Adrenal gland (tissue), 12 donors: ENCODE measurements around the gene SOX8. TPM values are rescaled to one million over a fixed set of nuclear protein-coding genes. Genes with fewer than 3 reads are reported as not detected.

Source experiments
- DNase-seq, 7 donors: peaks; one replicate each; pipeline ENCODE4 v3.0.0-alpha.2; 2019 to 2020
- H3K27ac ChIP-seq, 5 donors: fragments of 200-600 bp; sonication (generic) in 4 of 5; 1 replicate in 3 of 5; 2 replicates in 2 of 5; pipeline versions ENCODE4 v1.5.1 to v1.8.0; 2016 to 2020; ENCODE audit warnings: mild to moderate bottlenecking in 1 of 5
- H3K27me3 ChIP-seq: fragments of 200-600 bp; 2 replicates; pipeline ENCODE4 v1.8.0; 2021
- H3K36me3 ChIP-seq, 2 donors: fragments of 200-600 bp; replicated peaks in 1 of 2; 1 replicate in 1 of 2; 2 replicates in 1 of 2; pipeline versions ENCODE4 v1.5.1 to v1.8.0; 2018 to 2022
- H3K4me1 ChIP-seq, 2 donors: fragments of 200-600 bp; replicated peaks in 1 of 2; 1 replicate in 1 of 2; 2 replicates in 1 of 2; pipeline versions ENCODE4 v1.5.1 to v1.8.0; 2018 to 2021
- H3K4me3 ChIP-seq, 4 donors: fragments of 200-600 bp; sonication (generic) in 3 of 4; one replicate each; pipeline ENCODE4 v1.5.1; 2016 to 2018
- H3K9me3 ChIP-seq, 3 donors: fragments of 200-600 bp; sonication (generic) in 1 of 3; replicated peaks in 1 of 3; 1 replicate in 2 of 3; 2 replicates in 1 of 3; pipeline versions ENCODE4 v1.5.1 to v1.8.0; 2016 to 2021
- CTCF ChIP-seq, 6 experiments: fragments of 450-650 bp in 4 of 6; fragments of 200-600 bp in 2 of 6; sonication (generic) in 1 of 6; IDR thresholded peaks; 1 replicate in 5 of 6; 2 replicates in 1 of 6; pipeline versions ENCODE4 v1.5.1 to v1.8.0; 2016 to 2021; ENCODE audit warnings: antibody characterized with exemption in 6 of 6, mild to moderate bottlenecking in 2 of 6, moderate library complexity in 1 of 6
- POLR2A ChIP-seq, 2 donors: fragments of 450-650 bp; IDR thresholded peaks; one replicate each; pipeline ENCODE4 v1.6.1; 2017; ENCODE audit warnings: antibody characterized with exemption in 2 of 2, mild to moderate bottlenecking in 2 of 2, moderate library complexity in 1 of 2
- WGBS, 4 donors: extraction: QIAGEN DNeasy Blood & Tissue Kit in 2 of 4; methylation state at CpG; one replicate each; pipeline versions ENCODE4 v1.1.5 to v1.1.7; 2013 to 2017; 5-methylcytosine and 5-hydroxymethylcytosine counted together
- intact Hi-C, 2 donors: fragments of 100-400 bp; cut with DNase I; formaldehyde crosslinking; loops; one replicate each; pipeline versions ENCODE4 v1.14.1 to v1.15.0; 2022 to 2023
- polyA plus RNA-seq, 3 donors: library from polyadenylated mRNA; stranded (reverse); fragments of 200-250 nt in 2 of 3; fragments of 350-450 nt in 1 of 3; fragmentation: Illumina TruSeq in 1 of 3; extraction: RNeasy Lipid Tissue Mini Kit (QIAGEN cat#74804) in 1 of 3; gene quantifications; one replicate each; pipeline ENCODE4 v1.2.3, GENCODE V29; 2013 to 2014
- total RNA-seq, 9 donors: library from RNA; depleted of rRNA in 4 of 9; stranded (reverse); fragments of >200 nt in 4 of 9; fragments of 120-200 nt in 1 of 9; fragmentation: NEBNext Ultra II Directional in 1 of 9; extraction: Animal tissue kit (Norgen Biotek cat#: 25700) in 1 of 9; gene quantifications; one replicate each; pipeline versions ENCODE4 v1.1.0 to v1.2.4, GENCODE V29; 2013 to 2023
- donor health status: healthy with polysubstance abuse.
- donor health status: Bipolar disorder and iron deficiency.
- donor health status: DM: yes; HTN: yes; CAD: no.
- donor health status: DM: no; HTN: no; CAD: no.
- donor health status: DM: no; HTN: no; CAD: no.
- donor health status: DM: yes; HTN: yes; CAD: no.

Gene SOX8
- total and polyA plus RNA-seq, 12 donors: 0.04 to 2.1 (median 0.69) TPM

- intact Hi-C loops: no loop called here
- H3K4me1 ChIP-seq: peaks cover 13 to 15% of the 10 kb centered on the region in 2 donors
- H3K27ac ChIP-seq: peak overlapping the region; percentile 53 to 89 (median 79)
- H3K27me3 ChIP-seq: peaks cover 14% of the 10 kb centered on the region
- no peaks in the 10 kb centered on the region for H3K9me3 ChIP-seq
- no peak for DNase-seq
- 60 to 78% (median 73%) methylated on average over 2 to 24 of the region's 24 CpGs for whole genome bisulfite sequencing, 4 donors
- H3K36me3 ChIP-seq: no peaks in the 10 kb centered on the region
- no peak for TF ChIP-seq CTCF (IDR thresholded peaks at IDR 0.05)
- no peak for TF ChIP-seq POLR2A (IDR thresholded peaks at IDR 0.05)
- no peak overlapping the region for H3K4me3 ChIP-seq
Measured at GRCh38 chr16:976389-976931, 5.1 kb upstream of the SOX8 start.

DNA sequence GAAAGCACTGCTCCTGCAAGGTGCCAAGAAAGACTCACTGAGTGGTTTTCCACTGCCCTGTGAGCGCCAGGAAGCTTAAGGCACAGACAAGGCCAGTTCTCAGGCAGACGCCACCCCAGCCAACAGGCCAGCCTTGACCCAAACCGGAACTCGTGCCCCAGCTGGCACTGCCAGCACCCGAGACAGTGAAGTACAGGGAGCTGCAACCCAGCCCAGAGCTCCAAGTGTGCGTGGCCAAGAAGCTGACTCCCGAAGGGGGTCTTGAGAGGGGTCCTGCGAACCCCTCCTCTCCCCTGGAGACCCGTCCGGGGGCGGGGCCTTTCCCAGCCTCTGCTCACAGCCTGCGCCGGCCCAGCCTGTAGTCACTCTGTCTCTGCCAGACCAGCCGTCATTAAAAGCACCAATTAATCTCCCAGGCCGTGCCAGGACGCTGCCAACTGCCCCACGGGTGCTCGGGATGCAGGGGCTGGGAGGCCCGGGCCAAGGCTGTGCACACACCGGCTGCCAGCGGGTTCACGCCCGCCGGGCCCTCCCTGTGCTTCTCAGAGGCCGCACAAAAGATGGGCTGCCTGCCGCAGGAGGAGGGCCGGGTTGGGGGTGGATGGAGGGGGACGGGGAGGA lies 4.4 kb upstream of the SOX8 start:
- Histone ChIP-seq H3K4me3 (no peak overlapping the region), H3K4me1 (peaks cover 15 to 17% of the 10 kb centered on the region in 2 donors), H3K27ac (peak overlapping the region; percentile 53 to 89 (median 79)), H3K9me3 (no peaks in the 10 kb centered on the region), H3K27me3 (peaks cover 18% of the 10 kb centered on the region), H3K36me3 (no peaks in the 10 kb centered on the region)
- WGBS, 4 donors: 20 to 34% (median 32%) methylated on average over 14 to 28 of the region's 28 CpGs
- intact Hi-C loops: no loop called here
- no peak for TF ChIP-seq POLR2A (IDR thresholded peaks at IDR 0.05)
- TF ChIP-seq CTCF (IDR thresholded peaks at IDR 0.05): no peak
- DNase-seq: peak; percentile 84 to 97 (median 95)

GRCh38 chr16:977896-978295 lies 3.7 kb upstream of the SOX8 start:
- 72 to 94% (median 92%) methylated on average over 8 of the region's 8 CpGs for WGBS, 4 donors
- no peak overlapping the region for H3K4me3 ChIP-seq
- intact Hi-C loops: no loop called here
- no peak for DNase-seq
- peaks cover 25% of the 10 kb centered on the region for H3K27me3 ChIP-seq
- peaks cover 15 to 17% of the 10 kb centered on the region in 2 donors for H3K4me1 ChIP-seq
- TF ChIP-seq POLR2A (IDR thresholded peaks at IDR 0.05) (no peak), CTCF (IDR thresholded peaks at IDR 0.05) (no peak)
- no peaks in the 10 kb centered on the region for H3K9me3 ChIP-seq
- no peaks in the 10 kb centered on the region for H3K36me3 ChIP-seq
- peak overlapping the region in 1 of 5 donors; percentile 89 for H3K27ac ChIP-seq

DNA sequence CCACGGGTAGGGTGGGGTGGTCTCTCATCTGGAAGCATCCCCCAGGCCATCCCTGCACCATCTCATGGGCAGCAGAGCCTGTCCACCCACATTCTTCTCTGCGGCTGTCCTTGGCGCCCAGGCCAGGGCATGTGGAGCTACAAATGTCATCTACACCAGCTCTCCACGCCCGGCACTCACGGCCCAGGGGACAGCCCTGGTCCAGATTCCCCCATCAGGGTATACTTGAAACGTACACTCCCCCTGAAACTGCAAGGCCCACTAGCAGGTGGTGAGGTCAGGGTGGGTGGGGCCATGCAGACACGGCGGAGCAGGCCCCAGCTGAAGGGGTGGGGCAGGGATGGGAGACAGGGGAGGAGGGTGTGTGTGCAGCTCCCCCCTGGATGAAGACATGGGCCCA lies 3.2 kb upstream of the SOX8 start:
- no peak overlapping the region for H3K27ac ChIP-seq
- H3K4me1 ChIP-seq: peaks cover 15 to 17% of the 10 kb centered on the region in 2 donors
- H3K9me3 ChIP-seq: no peaks in the 10 kb centered on the region
- no peak overlapping the region for H3K4me3 ChIP-seq
- TF ChIP-seq POLR2A (IDR thresholded peaks at IDR 0.05) (no peak), CTCF (IDR thresholded peaks at IDR 0.05) (no peak)
- H3K27me3 ChIP-seq: peaks cover 27% of the 10 kb centered on the region
- no peak for DNase-seq
- intact Hi-C loops: no loop called here
- H3K36me3 ChIP-seq: no peaks in the 10 kb centered on the region
- WGBS, 4 donors: 82 to 87% (median 84%) methylated on average over 8 to 9 of the region's 9 CpGs
